CD4-positive, alpha-beta T cell (primary cell): Measurements from ENCODE around the gene CRAMP1. TPM values are rescaled to one million over a fixed set of nuclear protein-coding genes. Genes with fewer than 3 reads are reported as not detected.
A peak's percentile ranks its signal among the peaks of the same experiment; 100 is the strongest.

Experiments
- ATAC-seq: fragments of 200-7000 bp; cut with Tn5 transposase; one replicate; pipeline ENCODE4 v1.10.0; 2022; ENCODE audit warnings: mild to moderate bottlenecking; ENCODE audit not compliant: poor library complexity
- CTCF ChIA-PET: fragments of 350-600 bp; sonication (Branson Sonifier 250); formaldehyde crosslinking; loops from one replicate; lab custom pipeline; 2021; ENCODE audit warnings: antibody characterized with exemption, inconsistent platforms; lab: Charles Lee
- POLR2A ChIA-PET: fragments of 350-600 bp; sonication (Branson Sonifier 250); formaldehyde crosslinking; loops from one replicate; lab custom pipeline; 2021; ENCODE audit warnings: antibody characterized with exemption, inconsistent platforms; lab: Charles Lee
- DNase-seq, 14 experiments: peaks; one replicate each; pipeline ENCODE4 v3.0.0-alpha.2; 2013 to 2020; ENCODE audit warnings: mixed read lengths in 2 of 14
- H3K27ac ChIP-seq, 2 donors: one replicate each; pipeline versions ENCODE4 v1.5.1 to v1.7.0; 2013; ENCODE audit warnings: low read length in 2 of 2, low read depth in 1 of 2, mild to moderate bottlenecking in 1 of 2
- H3K27me3 ChIP-seq, 2 experiments: 1 replicate in 1 of 2; 2 replicates in 1 of 2; pipeline versions ENCODE4 v1.6.1 to v1.7.0; 2013; ENCODE audit warnings: low read length in 2 of 2, control low read depth in 1 of 2, mild to moderate bottlenecking in 1 of 2, moderate library complexity in 1 of 2; ENCODE audit not compliant: insufficient read depth in 2 of 2, control insufficient read depth in 1 of 2
- H3K36me3 ChIP-seq: one replicate; pipeline ENCODE4 v1.6.1; 2013; ENCODE audit warnings: low read length, control low read depth; ENCODE audit not compliant: insufficient read depth
- H3K4me1 ChIP-seq: one replicate; pipeline ENCODE4 v1.6.1; 2013; ENCODE audit warnings: low read length, control low read depth; ENCODE audit not compliant: insufficient read depth
- H3K4me3 ChIP-seq: one replicate; pipeline ENCODE4 v1.5.1; 2013; ENCODE audit warnings: mild to moderate bottlenecking, low read length, moderate library complexity
- H3K9me3 ChIP-seq, 2 experiments: 1 replicate in 1 of 2; 2 replicates in 1 of 2; pipeline versions ENCODE4 v1.6.1 to v1.7.0; 2013; ENCODE audit warnings: low read length in 2 of 2, mild to moderate bottlenecking in 2 of 2, control low read depth in 1 of 2, moderate library complexity in 1 of 2; ENCODE audit not compliant: control insufficient read depth in 1 of 2, insufficient read depth in 1 of 2
- H3K27ac Mint-ChIP-seq: one replicate; pipeline ENCODE4 v1.8.0; 2020; ENCODE audit warnings: mixed read lengths
- H3K27me3 Mint-ChIP-seq: one replicate; pipeline ENCODE4 v1.8.0; 2021; ENCODE audit warnings: mixed read lengths
- H3K36me3 Mint-ChIP-seq: one replicate; pipeline ENCODE4 v1.8.0; 2021; ENCODE audit warnings: low read depth, mixed read lengths
- H3K4me1 Mint-ChIP-seq: one replicate; pipeline ENCODE4 v1.8.0; 2021; ENCODE audit warnings: low read depth, mixed read lengths
- H3K4me3 Mint-ChIP-seq: one replicate; pipeline ENCODE4 v1.8.0; 2020; ENCODE audit warnings: mild to moderate bottlenecking, mixed read lengths
- H3K9me3 Mint-ChIP-seq: one replicate; pipeline ENCODE4 v1.8.0; 2020; ENCODE audit warnings: mixed read lengths
- intact Hi-C, 2 experiments: fragments of 100-400 bp; cut with DNase I in 1 of 2; cut with micrococcal nuclease in 1 of 2; formaldehyde crosslinking; loops; one replicate each; pipeline versions ENCODE4 v1.15.1 to v1.9.0; 2023 to 2025; cut with DNase I, micrococcal nuclease
- total RNA-seq, 174 experiments: library from RNA in 2 of 174; stranded (reverse) in 2 of 174; gene quantifications; one replicate each; pipeline ENCODE4 v1.2.3 and lab custom pipeline; 2021 to 2026
- TF ChIP-seq, protein P1 (sequence below): fragments of 200-600 bp; IDR thresholded peaks from one replicate; pipeline ENCODE4 v1.8.0; 2022; ENCODE audit warnings: antibody characterized with exemption, mild to moderate bottlenecking

Gene CRAMP1
- total RNA-seq, 2 experiments from 2014 or later = 14.1 to 15.2 TPM

DNA sequence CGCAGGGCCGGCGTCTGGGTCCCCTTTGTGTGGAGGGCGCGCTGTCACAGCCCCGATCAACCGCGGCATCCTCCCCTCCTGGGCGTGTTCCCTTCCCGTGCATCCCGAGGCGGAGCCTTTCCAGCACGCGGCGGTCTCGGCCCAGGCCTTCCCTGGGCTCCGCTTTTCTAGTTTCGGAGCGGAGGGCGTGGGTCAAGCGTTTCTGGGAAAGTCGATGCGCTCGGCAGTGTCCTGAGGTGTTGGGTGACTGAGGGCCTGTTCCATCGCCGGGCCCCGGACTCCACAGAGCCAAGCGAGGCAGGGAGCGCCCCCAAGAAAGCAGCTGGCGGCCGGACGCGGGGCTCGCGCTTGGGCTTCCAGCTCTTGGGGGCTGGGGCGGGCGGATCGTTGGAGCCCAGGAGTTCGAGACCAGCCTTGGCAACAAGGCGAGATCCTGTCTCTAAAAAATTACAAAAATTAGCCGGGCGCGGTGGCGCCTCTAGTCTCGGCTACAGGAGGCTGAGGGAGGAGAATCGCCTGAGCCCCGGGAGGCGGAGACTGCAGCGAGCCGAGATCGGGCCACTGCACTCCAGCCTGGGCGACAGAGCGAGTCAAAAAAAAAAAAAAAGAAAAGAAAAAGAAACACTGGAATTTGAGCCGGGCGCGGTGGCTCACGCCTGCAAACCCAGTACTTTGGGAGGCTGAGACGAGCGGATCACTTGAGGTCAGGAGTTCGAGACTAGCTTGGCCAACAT lies 1.1 kb upstream of the CRAMP1 start:
- H3K27ac Mint-ChIP-seq = peak overlapping the region; percentile 89
- peak overlapping the region; percentile 90 for H3K4me3 Mint-ChIP-seq
- CTCF ChIA-PET = interaction anchor here (2.2 kb wide), 1 partner anchor 95 kb away, joined by 8 read pairs; the partner anchor contains the start of gene MAPK8IP3
- H3K27me3 Mint-ChIP-seq = peaks cover 17% of the 10 kb centered on the region
- H3K4me1 ChIP-seq = peaks cover 46% of the 10 kb centered on the region
- TF ChIP-seq, protein P1, sequence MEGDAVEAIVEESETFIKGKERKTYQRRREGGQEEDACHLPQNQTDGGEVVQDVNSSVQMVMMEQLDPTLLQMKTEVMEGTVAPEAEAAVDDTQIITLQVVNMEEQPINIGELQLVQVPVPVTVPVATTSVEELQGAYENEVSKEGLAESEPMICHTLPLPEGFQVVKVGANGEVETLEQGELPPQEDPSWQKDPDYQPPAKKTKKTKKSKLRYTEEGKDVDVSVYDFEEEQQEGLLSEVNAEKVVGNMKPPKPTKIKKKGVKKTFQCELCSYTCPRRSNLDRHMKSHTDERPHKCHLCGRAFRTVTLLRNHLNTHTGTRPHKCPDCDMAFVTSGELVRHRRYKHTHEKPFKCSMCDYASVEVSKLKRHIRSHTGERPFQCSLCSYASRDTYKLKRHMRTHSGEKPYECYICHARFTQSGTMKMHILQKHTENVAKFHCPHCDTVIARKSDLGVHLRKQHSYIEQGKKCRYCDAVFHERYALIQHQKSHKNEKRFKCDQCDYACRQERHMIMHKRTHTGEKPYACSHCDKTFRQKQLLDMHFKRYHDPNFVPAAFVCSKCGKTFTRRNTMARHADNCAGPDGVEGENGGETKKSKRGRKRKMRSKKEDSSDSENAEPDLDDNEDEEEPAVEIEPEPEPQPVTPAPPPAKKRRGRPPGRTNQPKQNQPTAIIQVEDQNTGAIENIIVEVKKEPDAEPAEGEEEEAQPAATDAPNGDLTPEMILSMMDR = no peak
- H3K9me3 Mint-ChIP-seq = no peaks in the 10 kb centered on the region
- H3K9me3 ChIP-seq = peaks cover 5 to 14% of the 10 kb centered on the region in 2 experiments
- H3K4me3 ChIP-seq = peak overlapping the region; percentile 53
- H3K36me3 ChIP-seq = peaks cover 11% of the 10 kb centered on the region
- H3K4me1 Mint-ChIP-seq = peaks cover 30% of the 10 kb centered on the region
- peak overlapping the region; percentile 45 to 46 for H3K27ac ChIP-seq
- POLR2A ChIA-PET = interaction anchor here (0.7 to 2.5 kb wide), 9 partner anchors 52 to 1547 kb away, joined by 3 to 15 read pairs (median 4); partner anchors contain the start of genes JPT2, MAPK8IP3, TMEM204 and UQCC4
- peaks cover 22% of the 10 kb centered on the region for H3K36me3 Mint-ChIP-seq
- DNase-seq (peak in 3 of 14 experiments; percentile 8 to 64 (median 34)), ATAC-seq (no peak)
- H3K27me3 ChIP-seq = peaks cover 8 to 10% of the 10 kb centered on the region in 2 experiments
- intact Hi-C loops = loop anchor here (1.0 to 5.0 kb wide), 6 partner anchors 78 to 190 kb away; partner anchors contain the start of genes UQCC4 (in 2 of the 2), CLCN7 (in 1 of the 2), MAPK8IP3 (in 1 of the 2) and TELO2 (in 1 of the 2)

DNA sequence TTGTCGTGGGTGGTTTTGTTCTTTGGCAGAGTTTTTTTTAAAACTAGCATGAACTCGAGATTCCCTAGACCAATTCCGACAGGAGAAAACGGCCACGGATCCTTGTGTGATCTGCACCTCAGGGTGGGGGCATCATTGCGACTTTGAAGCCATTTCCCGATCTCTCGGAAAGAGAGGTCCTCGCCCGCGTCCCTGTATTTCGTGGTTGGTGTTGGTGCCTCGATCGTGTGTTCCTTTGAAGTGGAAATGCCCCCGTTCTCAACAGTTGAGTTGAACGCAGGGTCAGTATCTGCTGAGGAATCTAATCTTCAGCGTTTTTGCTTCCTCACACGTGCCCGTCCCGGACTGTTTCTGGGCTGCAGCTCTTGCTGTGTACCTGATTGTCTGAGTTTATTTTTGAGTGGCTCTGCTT lies 1.1 kb downstream of the CRAMP1 start:
- TF ChIP-seq, protein P1 = no peak
- DNase-seq (peak in 3 of 14 experiments; percentile 0 to 46 (median 38)), ATAC-seq (no peak)
- ChIA-PET POLR2A (interaction anchor here (1.0 to 1.9 kb wide), 2 partner anchors 93 to 169 kb away, joined by 3 to 8 read pairs; partner anchors contain the start of genes MAPK8IP3 and SPSB3), CTCF (no interaction called here)
- Histone ChIP-seq H3K27me3 (peaks cover 8 to 10% of the 10 kb centered on the region in 2 experiments), H3K4me3 (peak overlapping the region; percentile 73), H3K4me1 (peaks cover 46% of the 10 kb centered on the region), H3K36me3 (peaks cover 28% of the 10 kb centered on the region), H3K27ac (no peak overlapping the region), H3K9me3 (peaks cover 5 to 14% of the 10 kb centered on the region in 2 experiments)
- intact Hi-C loops = loop anchor here (2.0 to 5.0 kb wide), 6 partner anchors 66 to 304 kb away; partner anchors contain the start of genes CLCN7 (in 1 of the 2), JPT2 (in 1 of the 2), MAPK8IP3 (in 1 of the 2) and UBE2I (in 1 of the 2)
- Mint-ChIP-seq H3K27me3 (peaks cover 17% of the 10 kb centered on the region), H3K27ac (peak overlapping the region; percentile 82), H3K9me3 (no peaks in the 10 kb centered on the region), H3K4me3 (peak overlapping the region; percentile 94), H3K4me1 (peaks cover 38% of the 10 kb centered on the region), H3K36me3 (peaks cover 35% of the 10 kb centered on the region)

DNA sequence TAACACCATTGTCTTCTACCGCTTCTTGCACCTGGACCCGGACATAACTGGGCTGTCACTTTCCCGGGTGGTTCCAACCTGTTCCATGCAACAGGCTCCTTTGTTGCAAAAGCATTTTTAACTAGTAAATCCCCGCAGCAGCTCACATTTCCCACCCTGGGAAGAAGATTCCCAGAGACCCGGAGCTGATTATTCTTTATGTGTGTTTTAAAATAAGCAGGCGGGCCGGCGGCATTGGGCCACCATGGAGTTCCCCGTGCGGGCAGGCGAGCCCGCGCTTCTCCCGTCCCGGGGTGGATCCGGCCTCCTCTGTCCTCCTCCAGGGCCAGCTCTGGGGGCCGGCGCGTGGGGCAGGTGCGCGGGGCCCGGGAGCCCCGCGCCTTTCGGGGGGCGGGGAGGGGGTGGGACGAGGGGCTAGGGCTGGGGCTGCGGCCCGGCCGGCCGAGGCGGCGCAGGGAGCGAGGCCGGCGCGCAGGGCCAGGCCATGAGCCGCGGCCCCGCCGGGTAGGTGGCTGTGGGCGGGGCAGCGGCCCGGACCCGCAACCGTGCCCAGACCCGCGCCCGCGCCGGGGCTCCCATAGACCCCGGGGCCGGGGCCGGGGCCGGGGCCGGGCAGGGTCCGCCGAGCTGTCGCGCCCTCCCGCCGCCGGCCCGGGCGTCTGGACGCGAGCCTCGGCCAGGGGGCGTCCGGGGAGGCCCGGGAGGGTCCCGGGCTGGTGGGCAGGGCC lies 1.7 kb downstream of the CRAMP1 start:
- Histone ChIP-seq H3K27me3 (peaks cover 8 to 10% of the 10 kb centered on the region in 2 experiments), H3K27ac (no peak overlapping the region), H3K9me3 (peaks cover 5 to 14% of the 10 kb centered on the region in 2 experiments), H3K36me3 (peaks cover 32% of the 10 kb centered on the region), H3K4me1 (peaks cover 46% of the 10 kb centered on the region), H3K4me3 (peak overlapping the region; percentile 73)
- DNase-seq = peak in 4 of 14 experiments; percentile 2 to 55 (median 31)
- ChIA-PET CTCF (interaction anchor here (1.4 kb wide), 1 partner anchor 92 kb away, joined by 3 read pairs; the partner anchor contains the start of gene MAPK8IP3), POLR2A (interaction anchor here (1.0 to 1.9 kb wide), 2 partner anchors 92 to 168 kb away, joined by 3 to 8 read pairs; partner anchors contain the start of genes MAPK8IP3 and SPSB3)
- H3K27ac Mint-ChIP-seq = peak overlapping the region; percentile 82
- peaks cover 41% of the 10 kb centered on the region for H3K36me3 Mint-ChIP-seq
- no peaks in the 10 kb centered on the region for H3K9me3 Mint-ChIP-seq
- intact Hi-C loops = loop anchor here (2.0 to 5.0 kb wide), 6 partner anchors 65 to 305 kb away; partner anchors contain the start of genes CLCN7 (in 1 of the 2), JPT2 (in 1 of the 2), MAPK8IP3 (in 1 of the 2) and UBE2I (in 1 of the 2)
- peak overlapping the region; percentile 94 for H3K4me3 Mint-ChIP-seq
- peaks cover 38% of the 10 kb centered on the region for H3K4me1 Mint-ChIP-seq
- no peak for ATAC-seq
- H3K27me3 Mint-ChIP-seq = peaks cover 17% of the 10 kb centered on the region
- TF ChIP-seq, protein P1 = no peak
